WERI-Rb-1 (cell line): Measurements from ENCODE around the gene PLA2G4E.

Source experiments
- DNase-seq: peaks from one replicate; pipeline ENCODE4 v3.0.0-alpha.2; 2020
- H3K27ac ChIP-seq: fragments of 250-450 bp; sonication (Bioruptor Pico); 2 replicates; pipeline ENCODE4 v1.5.1; 2020; ENCODE audit warnings: mild to moderate bottlenecking, moderate library complexity
- H3K27me3 ChIP-seq: fragments of 250-450 bp; sonication (Bioruptor Pico); 2 replicates; pipeline ENCODE4 v1.5.1; 2021; ENCODE audit warnings: mild to moderate bottlenecking, low read depth, moderate library complexity; ENCODE audit not compliant: insufficient read depth, severe bottlenecking
- H3K36me3 ChIP-seq: fragments of 250-450 bp; sonication (Bioruptor Pico); 2 replicates; pipeline ENCODE4 v1.5.1; 2020; ENCODE audit warnings: mild to moderate bottlenecking, moderate library complexity
- H3K4me3 ChIP-seq: 2 replicates; pipeline ENCODE4 v1.5.1; 2011; ENCODE audit warnings: low read depth, mild to moderate bottlenecking, control low read depth, low read length
- H3K9me3 ChIP-seq: fragments of 250-450 bp; sonication (Bioruptor Pico); 2 replicates; pipeline ENCODE4 v1.5.1; 2021; ENCODE audit warnings: mild to moderate bottlenecking, moderate library complexity; ENCODE audit not compliant: severe bottlenecking
- CTCF ChIP-seq: IDR thresholded peaks from 2 replicates; pipeline ENCODE4 v1.5.1; 2011; ENCODE audit warnings: low read depth, mild to moderate bottlenecking, control low read depth, inconsistent platforms, low read length

Gene PLA2G4E

GRCh38 chr15:42038401-42038800, 17.6 kb upstream of the PLA2G4E start:
- Histone ChIP-seq H3K4me3 (no peak overlapping the region), H3K36me3 (no peaks in the 10 kb centered on the region), H3K9me3 (no peaks in the 10 kb centered on the region), H3K27me3 (no peaks in the 10 kb centered on the region), H3K27ac (no peak overlapping the region)
- no peak for DNase-seq
- no peak for TF ChIP-seq CTCF

GRCh38 chr15:42037656-42038055, 16.8 kb upstream of the PLA2G4E start:
- H3K27ac ChIP-seq, result no peak overlapping the region
- no peaks in the 10 kb centered on the region for H3K9me3 ChIP-seq
- H3K4me3 ChIP-seq, result no peak overlapping the region
- H3K27me3 ChIP-seq, result no peaks in the 10 kb centered on the region
- no peak for TF ChIP-seq CTCF
- H3K36me3 ChIP-seq, result no peaks in the 10 kb centered on the region
- DNase-seq, result no peak

GRCh38 chr15:42036966-42037365, 16.1 kb upstream of the PLA2G4E start:
- H3K36me3 ChIP-seq, result no peaks in the 10 kb centered on the region
- TF ChIP-seq CTCF, result no peak
- DNase-seq, result no peak
- H3K27ac ChIP-seq, result no peak overlapping the region
- peaks cover 2% of the 10 kb centered on the region for H3K9me3 ChIP-seq
- H3K4me3 ChIP-seq, result no peak overlapping the region
- H3K27me3 ChIP-seq, result no peaks in the 10 kb centered on the region

- no peaks in the 10 kb centered on the region for H3K36me3 ChIP-seq
- H3K27me3 ChIP-seq, result no peaks in the 10 kb centered on the region
- peaks cover 8% of the 10 kb centered on the region for H3K9me3 ChIP-seq
- TF ChIP-seq CTCF, result no peak
- H3K27ac ChIP-seq, result no peak overlapping the region
- no peak for DNase-seq
- no peak overlapping the region for H3K4me3 ChIP-seq
These were observed 15.5 kb upstream of the PLA2G4E start for GRCh38 chr15:42036112-42036905.

- H3K9me3 ChIP-seq, result peaks cover 8% of the 10 kb centered on the region
- H3K4me3 ChIP-seq, result no peak overlapping the region
- H3K36me3 ChIP-seq, result no peaks in the 10 kb centered on the region
- no peak overlapping the region for H3K27ac ChIP-seq
- DNase-seq, result no peak
- TF ChIP-seq CTCF, result no peak
- no peaks in the 10 kb centered on the region for H3K27me3 ChIP-seq
These were observed 14.6 kb upstream of the PLA2G4E start for GRCh38 chr15:42035435-42035761.
